H1 (cell line): ENCODE data around the gene OR52B6. TPM values are rescaled to one million over a fixed set of nuclear protein-coding genes. Genes with fewer than 3 reads are reported as not detected.

Experiments used
- ASH2L ChIP-seq: fragments of 200-600, 300-600 bp; sonication (generic); IDR thresholded peaks from one replicate; pipeline ENCODE4 v1.7.1; 2017; ENCODE audit warnings: low read length
- KDM1A ChIP-seq: fragments of 200-600, 300-600 bp; sonication (generic); IDR thresholded peaks from 2 replicates; pipeline ENCODE4 v1.7.1; 2016; ENCODE audit warnings: mild to moderate bottlenecking, low read length, borderline replicate concordance
- SIRT6 ChIP-seq: IDR thresholded peaks from one replicate; pipeline ENCODE4 v1.7.1; 2012; ENCODE audit warnings: low read length, inconsistent platforms
- polyA plus RNA-seq, 7 experiments: library from polyadenylated mRNA; depleted of rRNA in 3 of 7; stranded (reverse) in 5 of 7; unstranded in 2 of 7; fragments of >200 nt in 5 of 7; fragments of 200-250 nt in 2 of 7; gene quantifications; 1 replicate in 5 of 7; 2 replicates in 1 of 7; 4 replicates in 1 of 7; pipeline versions ENCODE4 v1.2.1 to v1.2.3, GENCODE V29; 2011 to 2013; ENCODE audit warnings: missing spikeins in 2 of 7, mixed read lengths in 2 of 7
- total RNA-seq: library from RNA; stranded (reverse); fragmentation: NEBNext Ultra II Directional; extraction: Animal tissue kit (Norgen Biotek cat#: 25700); gene quantifications from 2 replicates; pipeline ENCODE4 v1.2.1, GENCODE V29; 2021

Gene OR52B6
- total and polyA plus RNA-seq, 2 of the 8 experiments (the other 6 are each of a cell fraction or from before 2014, with no cell fraction given), result not detected

GRCh38 chr11:5620651-5621521, 40.2 kb downstream of the OR52B6 start (continued):
- TF ChIP-seq SIRT6 (no peak), ASH2L (no peak), KDM1A (no peak)
